ENCODE measurements around the gene TYR. TPM values are rescaled to one million over a fixed set of nuclear protein-coding genes. Genes with fewer than 3 reads are reported as not detected.
"Not testable (repeated sequence)": the region's sequence is repeated elsewhere in the genome, so short reads cannot be mapped to it uniquely, and the experiment has no call there.

TYR gene
- total RNA-seq, 1 donor from 2014 or later = not detected

- TF ChIP-seq CTCF (IDR thresholded peaks at IDR 0.05) = no peak
- Histone ChIP-seq H3K4me1 (no peaks in the 10 kb centered on the region), H3K9me3 (no peaks in the 10 kb centered on the region), H3K4me3 (no peak overlapping the region), H3K27ac (no peak overlapping the region), H3K36me3 (no peaks in the 10 kb centered on the region), H3K27me3 (no peaks in the 10 kb centered on the region)
- DNase-seq (ENCODE audit: low spot score in 2 of 2) = no peak
- intact Hi-C loops (cut with DNase I) = no loop called here
Measured at GRCh38 chr11:89220684-89221339, 43.1 kb downstream of the TYR start.

GRCh38 chr11:89235083-89235482 lies 57.4 kb downstream of the TYR start:
- intact Hi-C loops (cut with DNase I) = no loop called here
- no peaks in the 10 kb centered on the region for H3K9me3 ChIP-seq
- H3K27ac ChIP-seq = no peak overlapping the region
- no peak for TF ChIP-seq CTCF (IDR thresholded peaks at IDR 0.05)
- no peaks in the 10 kb centered on the region for H3K27me3 ChIP-seq
- no peaks in the 10 kb centered on the region for H3K4me1 ChIP-seq
- H3K4me3 ChIP-seq = no peak overlapping the region
- no peaks in the 10 kb centered on the region for H3K36me3 ChIP-seq
- no peak for DNase-seq (ENCODE audit: low spot score in 2 of 2)

GRCh38 chr11:89235976-89236375 lies 58.3 kb downstream of the TYR start:
- no peaks in the 10 kb centered on the region for H3K9me3 ChIP-seq
- no peak for TF ChIP-seq CTCF (IDR thresholded peaks at IDR 0.05)
- H3K27me3 ChIP-seq = no peaks in the 10 kb centered on the region
- no peak overlapping the region for H3K27ac ChIP-seq
- no peak for DNase-seq (ENCODE audit: low spot score in 2 of 2)
- no peaks in the 10 kb centered on the region for H3K4me1 ChIP-seq
- H3K4me3 ChIP-seq = no peak overlapping the region
- H3K36me3 ChIP-seq = no peaks in the 10 kb centered on the region
- intact Hi-C loops (cut with DNase I) = no loop called here

GRCh38 chr11:89247007-89247406 lies 69.3 kb downstream of the TYR start:
- intact Hi-C loops (cut with DNase I); H3K4me1 ChIP-seq; H3K4me3 ChIP-seq; H3K27me3 ChIP-seq; DNase-seq (ENCODE audit: low spot score in 2 of 2); H3K27ac ChIP-seq; H3K9me3 ChIP-seq; H3K36me3 ChIP-seq: not testable (repeated sequence)

GRCh38 chr11:89249196-89249595 lies 71.5 kb downstream of the TYR start:
- no peak for DNase-seq (ENCODE audit: low spot score in 2 of 2)
- H3K9me3 ChIP-seq = no peaks in the 10 kb centered on the region
- H3K4me1 ChIP-seq = peaks cover 0 to 7% of the 10 kb centered on the region in 2 donors
- H3K4me3 ChIP-seq = no peak overlapping the region
- H3K27ac ChIP-seq = no peak overlapping the region
- no peak for TF ChIP-seq CTCF (IDR thresholded peaks at IDR 0.05)
- H3K36me3 ChIP-seq = no peaks in the 10 kb centered on the region
- H3K27me3 ChIP-seq = no peaks in the 10 kb centered on the region
- intact Hi-C loops (cut with DNase I) = no loop called here

GRCh38 chr11:89261483-89261882 lies 83.8 kb downstream of the TYR start:
- H3K27me3 ChIP-seq; H3K4me1 ChIP-seq; H3K4me3 ChIP-seq; H3K27ac ChIP-seq; H3K9me3 ChIP-seq; H3K36me3 ChIP-seq; DNase-seq (ENCODE audit: low spot score in 2 of 2); intact Hi-C loops (cut with DNase I): not testable (repeated sequence)

Measured in ascending aorta (tissue), 2 donors.